Measurements from ENCODE around the gene ICAM2.

ICAM2 gene

DNA sequence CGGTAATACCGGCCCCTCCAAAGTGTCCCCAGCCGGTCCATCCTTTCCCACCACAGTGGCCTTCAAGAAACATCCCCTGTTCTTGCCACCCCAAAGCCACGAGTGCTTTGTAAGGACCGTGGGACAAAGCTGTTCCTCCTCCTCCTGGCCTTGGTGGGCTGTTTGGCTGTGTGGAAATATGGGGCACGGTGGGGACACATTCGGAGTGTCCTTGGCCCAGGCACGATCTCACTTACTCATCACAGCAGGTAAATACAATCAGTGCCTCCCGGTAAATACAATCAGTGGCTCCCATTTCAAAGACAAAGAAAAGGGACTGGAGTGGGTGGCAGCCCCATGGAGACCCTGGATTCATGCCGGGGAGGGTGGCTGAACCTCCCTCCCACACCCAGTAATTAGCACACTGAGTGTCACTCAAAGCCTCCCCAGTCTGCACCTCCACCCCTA is 58.1 kb downstream of the ICAM2 start:
- TF ChIP-seq, protein P1, sequence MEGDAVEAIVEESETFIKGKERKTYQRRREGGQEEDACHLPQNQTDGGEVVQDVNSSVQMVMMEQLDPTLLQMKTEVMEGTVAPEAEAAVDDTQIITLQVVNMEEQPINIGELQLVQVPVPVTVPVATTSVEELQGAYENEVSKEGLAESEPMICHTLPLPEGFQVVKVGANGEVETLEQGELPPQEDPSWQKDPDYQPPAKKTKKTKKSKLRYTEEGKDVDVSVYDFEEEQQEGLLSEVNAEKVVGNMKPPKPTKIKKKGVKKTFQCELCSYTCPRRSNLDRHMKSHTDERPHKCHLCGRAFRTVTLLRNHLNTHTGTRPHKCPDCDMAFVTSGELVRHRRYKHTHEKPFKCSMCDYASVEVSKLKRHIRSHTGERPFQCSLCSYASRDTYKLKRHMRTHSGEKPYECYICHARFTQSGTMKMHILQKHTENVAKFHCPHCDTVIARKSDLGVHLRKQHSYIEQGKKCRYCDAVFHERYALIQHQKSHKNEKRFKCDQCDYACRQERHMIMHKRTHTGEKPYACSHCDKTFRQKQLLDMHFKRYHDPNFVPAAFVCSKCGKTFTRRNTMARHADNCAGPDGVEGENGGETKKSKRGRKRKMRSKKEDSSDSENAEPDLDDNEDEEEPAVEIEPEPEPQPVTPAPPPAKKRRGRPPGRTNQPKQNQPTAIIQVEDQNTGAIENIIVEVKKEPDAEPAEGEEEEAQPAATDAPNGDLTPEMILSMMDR (IDR thresholded peaks at IDR 0.05; ENCODE audit: insufficient read depth, low read length, poor library complexity, severe bottlenecking) = no peak
- no peaks in the 10 kb centered on the region for H3K36me3 ChIP-seq (ENCODE audit: control insufficient read depth, insufficient read depth, low read length)
- no peak overlapping the region for H3K4me3 ChIP-seq (replicated peaks; ENCODE audit: low read depth, low read length)
- no peaks in the 10 kb centered on the region for H3K27me3 ChIP-seq (replicated peaks; ENCODE audit: control insufficient read depth, insufficient read depth, low read length)
- no peak for DNase-seq (ENCODE audit: extremely low read depth, insufficient read length)

DNA sequence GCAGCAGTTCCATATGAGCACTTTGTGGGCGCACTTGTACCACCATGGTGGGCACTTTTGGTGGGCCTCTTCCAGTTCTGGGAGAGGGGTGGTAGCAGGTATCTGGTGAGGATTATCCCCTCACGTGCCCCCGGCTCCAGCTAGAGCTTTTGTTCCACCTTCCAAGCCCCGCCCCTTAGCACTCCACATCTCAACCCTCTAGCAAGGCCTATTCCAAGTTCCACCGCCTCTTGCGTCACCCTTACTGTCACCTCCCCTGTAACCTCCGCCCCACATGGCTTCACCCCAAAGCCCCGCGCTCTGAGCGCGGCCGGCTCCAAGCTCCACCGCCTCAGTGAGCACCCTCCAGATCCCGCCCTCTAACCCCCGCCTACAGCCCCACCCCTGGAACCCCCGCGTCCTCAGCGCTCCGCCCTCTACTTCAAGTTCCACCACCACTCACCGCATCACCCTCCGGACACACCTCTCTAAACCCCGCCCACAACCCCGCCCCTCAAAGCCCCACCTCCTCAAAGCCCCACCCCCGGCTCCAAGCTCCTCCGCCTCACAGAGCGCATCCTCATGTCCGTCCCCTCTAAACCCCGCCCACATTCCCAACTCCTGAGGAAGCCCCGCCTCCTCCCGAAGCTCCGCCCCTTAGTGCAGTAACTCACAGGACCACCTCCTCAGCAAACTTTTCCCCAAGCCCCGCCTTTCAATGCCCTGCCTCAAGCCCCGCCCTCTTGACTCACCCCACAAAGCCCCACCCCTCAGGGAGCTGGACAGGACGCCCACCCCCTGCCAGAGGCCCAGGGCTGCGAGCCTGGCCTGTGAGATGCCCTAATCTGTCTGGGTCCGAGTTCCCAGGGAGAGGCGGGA is 58.8 kb downstream of the ICAM2 start:
- Histone ChIP-seq H3K36me3 (ENCODE audit: control insufficient read depth, insufficient read depth, low read length) (no peaks in the 10 kb centered on the region), H3K4me3 (replicated peaks; ENCODE audit: low read depth, low read length) (no peak overlapping the region), H3K27me3 (replicated peaks; ENCODE audit: control insufficient read depth, insufficient read depth, low read length) (no peaks in the 10 kb centered on the region)
- peak; percentile 79 for DNase-seq (ENCODE audit: extremely low read depth, insufficient read length)
- TF ChIP-seq, protein P1 (IDR thresholded peaks at IDR 0.05; ENCODE audit: insufficient read depth, low read length, poor library complexity, severe bottlenecking) = no peak

DNA sequence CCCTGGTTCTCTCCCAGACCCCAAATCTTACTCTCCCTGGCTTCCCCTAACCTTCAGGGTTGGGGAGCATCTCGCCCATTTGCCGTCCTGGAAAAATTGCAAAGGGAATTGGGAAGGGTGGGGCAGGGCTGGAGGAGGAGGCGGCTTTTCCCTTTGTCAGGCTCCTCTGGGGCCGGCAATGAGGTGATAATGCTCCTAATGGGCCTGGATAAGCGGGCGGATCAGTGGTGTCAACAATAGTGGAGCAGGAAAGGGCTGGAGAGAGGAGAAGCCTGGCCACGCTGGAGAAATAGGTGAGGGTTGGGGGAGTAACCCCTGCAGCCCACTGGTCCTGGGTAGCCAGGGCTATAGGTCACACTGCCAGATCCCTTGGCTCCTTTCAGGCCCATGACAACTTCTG is 60.0 kb downstream of the ICAM2 start:
- no peak for DNase-seq (ENCODE audit: extremely low read depth, insufficient read length)
- H3K27me3 ChIP-seq (replicated peaks; ENCODE audit: control insufficient read depth, insufficient read depth, low read length) = no peaks in the 10 kb centered on the region

DNA sequence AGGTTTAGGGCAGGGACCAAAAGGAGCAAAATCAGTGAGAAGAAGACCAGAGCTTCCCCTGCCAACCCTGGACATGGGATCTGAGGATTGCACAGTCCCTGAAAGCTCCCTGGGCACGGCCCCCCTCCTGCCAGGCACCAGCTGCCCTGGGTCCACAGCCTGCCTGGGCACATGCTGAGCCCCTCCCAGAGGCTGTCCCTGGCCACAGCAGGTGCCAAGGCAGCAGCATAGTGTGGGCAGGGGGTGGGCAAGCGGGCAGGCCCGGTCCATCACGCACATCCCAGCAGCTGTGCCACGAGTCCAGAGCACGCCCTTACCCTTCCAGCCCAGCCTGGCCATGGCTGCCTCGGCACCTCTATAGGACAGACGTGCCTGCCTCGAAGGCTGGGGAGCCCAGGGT is 60.4 kb downstream of the ICAM2 start:
- Histone ChIP-seq H3K4me3 (replicated peaks; ENCODE audit: low read depth, low read length) (no peak overlapping the region), H3K36me3 (ENCODE audit: control insufficient read depth, insufficient read depth, low read length) (no peaks in the 10 kb centered on the region), H3K27me3 (replicated peaks; ENCODE audit: control insufficient read depth, insufficient read depth, low read length) (no peaks in the 10 kb centered on the region)
- TF ChIP-seq, protein P1 (IDR thresholded peaks at IDR 0.05; ENCODE audit: insufficient read depth, low read length, poor library complexity, severe bottlenecking) = no peak
- DNase-seq (ENCODE audit: extremely low read depth, insufficient read length) = no peak

More for the DNA sequence above, 60.0 kb downstream of the ICAM2 start:
- H3K36me3 ChIP-seq (ENCODE audit: control insufficient read depth, insufficient read depth, low read length) = no peaks in the 10 kb centered on the region
- H3K4me3 ChIP-seq (replicated peaks; ENCODE audit: low read depth, low read length) = no peak overlapping the region
- TF ChIP-seq, protein P1 (IDR thresholded peaks at IDR 0.05; ENCODE audit: insufficient read depth, low read length, poor library complexity, severe bottlenecking) = no peak

DNA sequence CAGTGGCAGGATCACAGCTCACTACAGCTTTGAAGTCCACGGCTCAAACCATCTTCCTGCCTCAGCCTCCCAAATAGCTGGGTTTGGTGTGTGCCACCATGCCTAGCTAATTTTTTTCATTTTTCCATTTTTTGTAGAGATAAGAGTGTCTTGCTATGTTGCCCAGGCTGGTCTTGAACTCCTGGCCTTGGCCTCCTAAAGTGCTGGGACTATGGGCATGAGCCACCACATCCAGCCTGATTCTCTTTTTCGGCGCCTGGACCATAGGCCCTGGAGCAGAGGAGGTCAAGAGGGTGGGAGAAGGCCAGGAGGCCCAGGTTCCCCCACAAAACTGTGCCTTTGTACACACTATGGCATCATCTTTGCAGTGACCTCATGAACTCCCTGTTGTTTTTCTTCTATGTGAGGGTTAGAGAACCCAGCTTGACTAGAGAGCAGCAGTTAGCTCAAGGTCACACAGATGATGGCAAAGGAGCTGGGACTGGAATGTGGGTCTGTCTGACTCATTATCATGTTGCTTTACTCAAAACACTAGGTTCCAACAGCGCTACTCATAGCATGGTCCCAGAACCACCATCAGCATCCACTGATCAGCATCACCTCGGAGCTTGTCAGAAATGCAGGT is 64.0 kb downstream of the ICAM2 start:
- Histone ChIP-seq H3K36me3 (ENCODE audit: control insufficient read depth, insufficient read depth, low read length) (no peaks in the 10 kb centered on the region), H3K27me3 (replicated peaks; ENCODE audit: control insufficient read depth, insufficient read depth, low read length) (no peaks in the 10 kb centered on the region), H3K4me3 (replicated peaks; ENCODE audit: low read depth, low read length) (no peak overlapping the region)
- no peak for DNase-seq (ENCODE audit: extremely low read depth, insufficient read length)
- TF ChIP-seq, protein P1 (IDR thresholded peaks at IDR 0.05; ENCODE audit: insufficient read depth, low read length, poor library complexity, severe bottlenecking) = no peak
